HepG2 (cell line): ENCODE data around the gene THADA. TPM values are rescaled to one million over a fixed set of nuclear protein-coding genes. Genes with fewer than 3 reads are reported as not detected.

ENCODE experiments used
- ATAC-seq: fragments of 200-7000 bp; cut with Tn5 transposase; 3 replicates; pipeline ENCODE4 v1.9.1; 2020; ENCODE audit warnings: mild to moderate bottlenecking, moderate library complexity
- BruUV-seq: library from RNA; stranded (reverse); fragments of 400-500 nt; replicated peaks from 2 replicates; lab custom pipeline; 2021; lab: Mats Ljungman, UMichigan
- CTCF ChIA-PET: fragments of 300-600 bp; formaldehyde crosslinking; extraction: SDS; loops from one replicate; lab custom pipeline; 2021; ENCODE audit warnings: low total read pairs, inconsistent platforms, low intra/inter-chr PET ratio; lab: Yijun Ruan, JAX
- POLR2A ChIA-PET: fragments of 350-600 bp; sonication (Branson Sonifier 250); formaldehyde crosslinking; loops from one replicate; lab custom pipeline; 2020; ENCODE audit warnings: antibody characterized with exemption, inconsistent platforms; lab: Yijun Ruan, JAX
- DNase-seq: peaks from one replicate; pipeline ENCODE4 v3.0.0-alpha.2; 2015; ENCODE audit warnings: low spot score
- FAIRE-seq: peaks from 3 replicates; lab custom pipeline; 2011; peaks lifted over from hg19 to GRCh38; lab: Jason Lieb, UNC
- H2AFZ ChIP-seq: one replicate; pipeline ENCODE4 v1.6.1; 2011; ENCODE audit warnings: low read length, inconsistent platforms
- H3K27ac ChIP-seq: fragments of 300-600 bp; 3 replicates; pipeline ENCODE4 v1.8.0; 2011; ENCODE audit warnings: mixed run types, mild to moderate bottlenecking, mixed read lengths, low read length, inconsistent platforms; ENCODE audit not compliant: insufficient read depth; ENCODE audit errors: extremely low read length
- H3K27me3 ChIP-seq, 2 experiments: fragments of 200-600 bp in 1 of 2; 2 replicates in 1 of 2; 3 replicates in 1 of 2; pipeline versions ENCODE4 v1.6.0 to v1.8.0; 2011; ENCODE audit warnings: low read length in 2 of 2, mild to moderate bottlenecking in 2 of 2, moderate library complexity in 2 of 2, inconsistent platforms in 1 of 2; ENCODE audit not compliant: insufficient read depth in 2 of 2, control insufficient read depth in 1 of 2
- H3K36me3 ChIP-seq, 2 experiments: fragments of 200-600 bp in 1 of 2; replicated peaks in 1 of 2; 2 replicates in 1 of 2; 3 replicates in 1 of 2; pipeline versions ENCODE4 v1.5.1 to v1.8.0; 2011; ENCODE audit warnings: low read length in 2 of 2, inconsistent platforms in 1 of 2; ENCODE audit not compliant: insufficient read depth in 2 of 2, control insufficient read depth in 1 of 2
- H3K4me1 ChIP-seq: 2 replicates; pipeline ENCODE4 v1.5.1; 2012; ENCODE audit warnings: low read length, inconsistent platforms; ENCODE audit not compliant: insufficient read depth
- H3K4me2 ChIP-seq: 2 replicates; pipeline ENCODE4 v1.6.0; 2011; ENCODE audit warnings: low read depth, low read length, inconsistent platforms
- H3K4me3 ChIP-seq, 3 experiments: fragments of 200-600 bp in 1 of 3; sonication (generic), shearing (Covaris generic) in 1 of 3; replicated peaks in 1 of 3; 2 replicates each; pipeline ENCODE4 v1.5.1; 2011 to 2016; ENCODE audit warnings: low read length in 3 of 3, inconsistent platforms in 2 of 3, low read depth in 2 of 3, mild to moderate bottlenecking in 2 of 3, control low read depth in 1 of 3, mixed read lengths in 1 of 3; ENCODE audit not compliant: insufficient read depth in 1 of 3
- H3K79me2 ChIP-seq: one replicate; pipeline ENCODE4 v1.6.1; 2011; ENCODE audit warnings: low read length, inconsistent platforms; ENCODE audit not compliant: insufficient read depth
- H3K9ac ChIP-seq: 2 replicates; pipeline ENCODE4 v1.6.0; 2011; ENCODE audit warnings: mild to moderate bottlenecking, low read depth, low read length, inconsistent platforms; ENCODE audit not compliant: insufficient read depth
- H3K9me3 ChIP-seq: 2 replicates; pipeline ENCODE4 v1.5.1; 2012; ENCODE audit warnings: mild to moderate bottlenecking, low read length
- H4K20me1 ChIP-seq: 2 replicates; pipeline ENCODE4 v1.6.0; 2011; ENCODE audit warnings: inconsistent platforms, mild to moderate bottlenecking, low read length, moderate library complexity; ENCODE audit not compliant: insufficient read depth
- ARID3A ChIP-seq: IDR thresholded peaks from 2 replicates; pipeline ENCODE4 v1.6.1; 2012; ENCODE audit warnings: low read depth, low read length, improper control_type of control experiment
- CC2D1A ChIP-seq: sonication (generic); formaldehyde crosslinking; IDR thresholded peaks from 2 replicates; pipeline ENCODE4 v1.8.1; 2023; ENCODE audit warnings: mild to moderate bottlenecking, missing genetic modification reagents
- HHEX ChIP-seq: IDR thresholded peaks from 2 replicates; pipeline ENCODE4 v1.6.1; 2016; ENCODE audit warnings: control low read depth
- MED8 ChIP-seq: sonication (generic); formaldehyde crosslinking; IDR thresholded peaks from 2 replicates; pipeline ENCODE4 v1.8.1; 2023; ENCODE audit warnings: mild to moderate bottlenecking, missing genetic modification reagents; ENCODE audit not compliant: insufficient replicate concordance
- MYC ChIP-seq: sonication (generic); formaldehyde crosslinking; IDR thresholded peaks from 2 replicates; pipeline ENCODE4 v1.9.0; 2021; ENCODE audit warnings: missing genetic modification reagents, borderline replicate concordance
- NCOA5 ChIP-seq: sonication (generic); formaldehyde crosslinking; IDR thresholded peaks from 2 replicates; pipeline ENCODE4 v1.4.0; 2020; ENCODE audit warnings: missing genetic modification reagents
- NFE2L2 ChIP-seq: fragments of 150-350 bp; IDR thresholded peaks from 2 replicates; pipeline ENCODE4 v1.6.1; 2014; ENCODE audit warnings: low read length
- NFKBIZ ChIP-seq: IDR thresholded peaks from 2 replicates; pipeline ENCODE4 v1.6.1; 2018; ENCODE audit warnings: missing genetic modification reagents, missing compliant biosample characterization
- RAD51 ChIP-seq: fragments of 450-650 bp; IDR thresholded peaks from 2 replicates; pipeline ENCODE4 v1.6.1; 2016; ENCODE audit warnings: borderline replicate concordance
- RCOR2 ChIP-seq: IDR thresholded peaks from 2 replicates; pipeline ENCODE4 v1.6.1; 2016; ENCODE audit warnings: missing biosample characterization, missing genetic modification reagents
- TBX3 ChIP-seq: fragments of 450-650 bp; IDR thresholded peaks from 2 replicates; pipeline ENCODE4 v1.6.1; 2017; ENCODE audit warnings: antibody characterized with exemption, mild to moderate bottlenecking, inconsistent platforms, borderline replicate concordance
- ZFYVE20 ChIP-seq: sonication (generic); formaldehyde crosslinking; IDR thresholded peaks from 2 replicates; pipeline ENCODE4 v1.8.0; 2023; ENCODE audit warnings: low read depth, mild to moderate bottlenecking, moderate library complexity, missing genetic modification reagents, borderline replicate concordance
- ZNF24 ChIP-seq: fragments of 450-650 bp; IDR thresholded peaks from 2 replicates; pipeline ENCODE4 v1.6.1; 2017; ENCODE audit warnings: antibody characterized with exemption, mild to moderate bottlenecking
- ZNF367 ChIP-seq: sonication (generic); formaldehyde crosslinking; IDR thresholded peaks from 2 replicates; pipeline ENCODE4 v1.4.0; 2020; ENCODE audit warnings: missing genetic modification reagents, borderline replicate concordance
- ZNF607 ChIP-seq: sonication (generic); formaldehyde crosslinking; IDR thresholded peaks from 2 replicates; pipeline ENCODE4 v1.5.1; 2020; ENCODE audit warnings: missing genetic modification reagents, mild to moderate bottlenecking, borderline replicate concordance
- ZNF737 ChIP-seq: sonication (generic); formaldehyde crosslinking; IDR thresholded peaks from 2 replicates; pipeline ENCODE4 v1.5.0; 2020; ENCODE audit warnings: missing genetic modification reagents, mild to moderate bottlenecking, borderline replicate concordance
- ZNF747 ChIP-seq: sonication (generic); formaldehyde crosslinking; IDR thresholded peaks from 2 replicates; pipeline ENCODE4 v1.8.1; 2023; ENCODE audit warnings: missing genetic modification reagents, mild to moderate bottlenecking, borderline replicate concordance
- ZNF879 ChIP-seq: sonication (generic); formaldehyde crosslinking; IDR thresholded peaks from 2 replicates; pipeline ENCODE4 v1.8.1; 2023; ENCODE audit warnings: missing genetic modification reagents
- WGBS: methylation state at CpG from one replicate; pipeline ENCODE4 v1.1.6; 2017; ENCODE audit warnings: low lambda C conversion rate; 5-methylcytosine and 5-hydroxymethylcytosine counted together
- in situ Hi-C: cut with HindIII; loops from 2 replicates; pipeline ENCODE4 v1.10.0; 2017; ENCODE audit warnings: low pct_unique_long_range_greater_than_20kb; ENCODE audit not compliant: extremely low pct_ligation_motif_present
- intact Hi-C: fragments of 100-400 bp; cut with micrococcal nuclease; formaldehyde crosslinking; loops from one replicate; pipeline ENCODE4 v1.10.0; 2022; ENCODE audit not compliant: unreplicated experiment
- polyA plus RNA-seq, 8 experiments: library from polyadenylated mRNA; depleted of rRNA in 3 of 8; stranded (reverse) in 7 of 8; unstranded in 1 of 8; fragments of >200 nt; fragmentation: Illumina TruSeq in 4 of 8; extraction: Trizol in 4 of 8; gene quantifications; 2 replicates each; pipeline versions ENCODE4 v1.2.1 to v1.2.3, GENCODE V29; 2011 to 2016; ENCODE audit warnings: low read depth in 4 of 8, missing spikeins in 1 of 8, mixed read lengths in 1 of 8; ENCODE audit not compliant: insufficient read depth in 1 of 8
- total RNA-seq, 5 experiments: library from RNA; depleted of rRNA; stranded (reverse); fragments of >200 nt; fragmentation: Illumina TruSeq; extraction: Trizol; gene quantifications; 2 replicates each; pipeline ENCODE4 v1.2.3, GENCODE V29; 2016; ENCODE audit warnings: low read depth in 1 of 5

The THADA gene
- total and polyA plus RNA-seq, 2 of the 13 experiments (the other 11 are each of a cell fraction or from before 2014, with no cell fraction given) = 12.7 to 21.7 TPM

GRCh38 chr2:43438858-43439655 is 156.8 kb downstream of the THADA start:
- CTCF ChIA-PET = no interaction called here
- Histone ChIP-seq H4K20me1 (no peaks in the 10 kb centered on the region), H3K4me3 (no peak overlapping the region), H2AFZ (no peak overlapping the region), H3K9me3 (no peaks in the 10 kb centered on the region), H3K79me2 (no peaks in the 10 kb centered on the region), H3K36me3 (0 out of 5 replicates have a peak, but pooled peaks cover 0 to 2% of the 10 kb centered on the region in 2 experiments)
- ATAC-seq = no peak
- no peak for DNase-seq
- TF ChIP-seq ARID3A (no peak), ZNF879 (CRISPR knock-in tag) (no peak), ZFYVE20 (CRISPR knock-in tag) (no peak), ZNF607 (no peak), CC2D1A (no peak), NFE2L2 (no peak), MED8 (CRISPR knock-in tag) (no peak), ZNF367 (no peak), ZNF747 (CRISPR knock-in tag) (no peak), HHEX (CRISPR knock-in tag) (no peak), TBX3 (no peak), ZNF737 (CRISPR knock-in tag) (no peak), NFKBIZ (CRISPR knock-in tag) (no peak), NCOA5 (CRISPR knock-in tag) (no peak), ZNF24 (no peak), RCOR2 (CRISPR knock-in tag) (no peak), RAD51 (no peak), MYC (CRISPR knock-in tag) (no peak)
- TF ChIP-seq, all 625 proteins: peak for 0
- Histone ChIP-seq H3K4me1 (peaks cover 33% of the 10 kb centered on the region), H3K27me3 (no peaks in the 10 kb centered on the region), H3K27ac (no peak overlapping the region), H3K4me2 (no peak overlapping the region), H3K9ac (no peak overlapping the region)
- BruUV-seq = no TSS peak
- in situ Hi-C loops (no loop called here), intact Hi-C loops (no loop called here)
- WGBS = 96% methylated on average over 7 of the region's 7 CpGs
- FAIRE-seq = no peak
- POLR2A ChIA-PET = no interaction called here
